Measurements from ENCODE around the gene NPFFR2.
"Not testable (repeated sequence)": the region's sequence is repeated elsewhere in the genome, so short reads cannot be mapped to it uniquely, and the experiment has no call there.

Gene NPFFR2

DNA sequence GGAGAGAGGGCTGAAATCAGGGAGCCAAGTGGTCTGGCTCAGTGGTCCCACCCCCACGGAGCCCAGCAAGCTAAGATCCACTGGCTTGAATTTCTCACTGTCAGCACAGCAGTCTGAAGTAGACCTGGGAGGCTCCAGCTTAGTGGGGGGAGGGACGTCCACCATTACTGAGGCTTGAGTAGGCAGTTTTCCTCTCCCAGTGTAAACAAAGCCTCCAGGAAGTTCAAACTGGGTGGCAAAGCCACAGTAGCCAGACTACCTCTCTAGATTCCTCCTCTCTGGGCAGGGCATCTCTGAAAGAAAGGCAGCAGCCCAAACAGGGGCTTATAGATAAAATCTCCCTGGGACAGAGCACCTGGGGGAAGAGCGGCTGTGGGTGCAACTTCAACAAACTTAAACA lies 88.1 kb downstream of the NPFFR2 start:
- H3K27me3 ChIP-seq (ENCODE audit: insufficient read depth, poor library complexity, severe bottlenecking): no peaks in the 10 kb centered on the region
- TF ChIP-seq, protein P1, sequence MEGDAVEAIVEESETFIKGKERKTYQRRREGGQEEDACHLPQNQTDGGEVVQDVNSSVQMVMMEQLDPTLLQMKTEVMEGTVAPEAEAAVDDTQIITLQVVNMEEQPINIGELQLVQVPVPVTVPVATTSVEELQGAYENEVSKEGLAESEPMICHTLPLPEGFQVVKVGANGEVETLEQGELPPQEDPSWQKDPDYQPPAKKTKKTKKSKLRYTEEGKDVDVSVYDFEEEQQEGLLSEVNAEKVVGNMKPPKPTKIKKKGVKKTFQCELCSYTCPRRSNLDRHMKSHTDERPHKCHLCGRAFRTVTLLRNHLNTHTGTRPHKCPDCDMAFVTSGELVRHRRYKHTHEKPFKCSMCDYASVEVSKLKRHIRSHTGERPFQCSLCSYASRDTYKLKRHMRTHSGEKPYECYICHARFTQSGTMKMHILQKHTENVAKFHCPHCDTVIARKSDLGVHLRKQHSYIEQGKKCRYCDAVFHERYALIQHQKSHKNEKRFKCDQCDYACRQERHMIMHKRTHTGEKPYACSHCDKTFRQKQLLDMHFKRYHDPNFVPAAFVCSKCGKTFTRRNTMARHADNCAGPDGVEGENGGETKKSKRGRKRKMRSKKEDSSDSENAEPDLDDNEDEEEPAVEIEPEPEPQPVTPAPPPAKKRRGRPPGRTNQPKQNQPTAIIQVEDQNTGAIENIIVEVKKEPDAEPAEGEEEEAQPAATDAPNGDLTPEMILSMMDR (IDR thresholded peaks at IDR 0.05; ENCODE audit: insufficient read depth, low read length): no peak
- TF ChIP-seq SPI1 (IDR thresholded peaks at IDR 0.05; ENCODE audit: borderline replicate concordance, low read depth): no peak
- TF ChIP-seq POLR2AphosphoS5 (IDR thresholded peaks at IDR 0.05; ENCODE audit: low read depth): no peak
- TF ChIP-seq, protein P2, sequence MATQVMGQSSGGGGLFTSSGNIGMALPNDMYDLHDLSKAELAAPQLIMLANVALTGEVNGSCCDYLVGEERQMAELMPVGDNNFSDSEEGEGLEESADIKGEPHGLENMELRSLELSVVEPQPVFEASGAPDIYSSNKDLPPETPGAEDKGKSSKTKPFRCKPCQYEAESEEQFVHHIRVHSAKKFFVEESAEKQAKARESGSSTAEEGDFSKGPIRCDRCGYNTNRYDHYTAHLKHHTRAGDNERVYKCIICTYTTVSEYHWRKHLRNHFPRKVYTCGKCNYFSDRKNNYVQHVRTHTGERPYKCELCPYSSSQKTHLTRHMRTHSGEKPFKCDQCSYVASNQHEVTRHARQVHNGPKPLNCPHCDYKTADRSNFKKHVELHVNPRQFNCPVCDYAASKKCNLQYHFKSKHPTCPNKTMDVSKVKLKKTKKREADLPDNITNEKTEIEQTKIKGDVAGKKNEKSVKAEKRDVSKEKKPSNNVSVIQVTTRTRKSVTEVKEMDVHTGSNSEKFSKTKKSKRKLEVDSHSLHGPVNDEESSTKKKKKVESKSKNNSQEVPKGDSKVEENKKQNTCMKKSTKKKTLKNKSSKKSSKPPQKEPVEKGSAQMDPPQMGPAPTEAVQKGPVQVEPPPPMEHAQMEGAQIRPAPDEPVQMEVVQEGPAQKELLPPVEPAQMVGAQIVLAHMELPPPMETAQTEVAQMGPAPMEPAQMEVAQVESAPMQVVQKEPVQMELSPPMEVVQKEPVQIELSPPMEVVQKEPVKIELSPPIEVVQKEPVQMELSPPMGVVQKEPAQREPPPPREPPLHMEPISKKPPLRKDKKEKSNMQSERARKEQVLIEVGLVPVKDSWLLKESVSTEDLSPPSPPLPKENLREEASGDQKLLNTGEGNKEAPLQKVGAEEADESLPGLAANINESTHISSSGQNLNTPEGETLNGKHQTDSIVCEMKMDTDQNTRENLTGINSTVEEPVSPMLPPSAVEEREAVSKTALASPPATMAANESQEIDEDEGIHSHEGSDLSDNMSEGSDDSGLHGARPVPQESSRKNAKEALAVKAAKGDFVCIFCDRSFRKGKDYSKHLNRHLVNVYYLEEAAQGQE (IDR thresholded peaks at IDR 0.05; ENCODE audit: insufficient replicate concordance, low read depth): no peak
- no peak for TF ChIP-seq GABPA (IDR thresholded peaks at IDR 0.05; ENCODE audit: low read depth)
- DNase-seq (ENCODE audit: low read depth in 1 of 2, low spot score in 1 of 2): no peak
- no peak overlapping the region for H3K27ac ChIP-seq (replicated peaks)
- H3K4me3 ChIP-seq (replicated peaks; ENCODE audit: insufficient read depth, low read length): no peak overlapping the region

DNA sequence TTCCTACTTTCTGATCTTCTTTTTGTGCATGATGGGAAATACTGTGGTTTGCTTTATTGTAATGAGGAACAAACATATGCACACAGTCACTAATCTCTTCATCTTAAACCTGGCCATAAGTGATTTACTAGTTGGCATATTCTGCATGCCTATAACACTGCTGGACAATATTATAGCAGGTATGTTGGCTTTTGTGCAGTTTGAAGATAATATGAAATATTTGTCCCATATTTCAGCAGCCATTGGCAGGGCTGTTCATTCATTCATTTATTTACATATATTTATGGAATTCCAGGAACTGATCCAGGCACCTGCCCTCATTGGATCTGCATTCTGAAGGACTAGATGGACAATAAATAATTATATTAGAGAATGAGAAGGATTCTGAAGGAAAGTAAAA lies 96.9 kb downstream of the NPFFR2 start:
- H3K4me3 ChIP-seq (replicated peaks; ENCODE audit: insufficient read depth, low read length): no peak overlapping the region
- TF ChIP-seq, protein P1 (IDR thresholded peaks at IDR 0.05; ENCODE audit: insufficient read depth, low read length): no peak
- TF ChIP-seq POLR2AphosphoS5 (IDR thresholded peaks at IDR 0.05; ENCODE audit: low read depth): no peak
- no peak for TF ChIP-seq GABPA (IDR thresholded peaks at IDR 0.05; ENCODE audit: low read depth)
- no peak for TF ChIP-seq SPI1 (IDR thresholded peaks at IDR 0.05; ENCODE audit: borderline replicate concordance, low read depth)
- TF ChIP-seq, protein P2 (IDR thresholded peaks at IDR 0.05; ENCODE audit: insufficient replicate concordance, low read depth): no peak

DNA sequence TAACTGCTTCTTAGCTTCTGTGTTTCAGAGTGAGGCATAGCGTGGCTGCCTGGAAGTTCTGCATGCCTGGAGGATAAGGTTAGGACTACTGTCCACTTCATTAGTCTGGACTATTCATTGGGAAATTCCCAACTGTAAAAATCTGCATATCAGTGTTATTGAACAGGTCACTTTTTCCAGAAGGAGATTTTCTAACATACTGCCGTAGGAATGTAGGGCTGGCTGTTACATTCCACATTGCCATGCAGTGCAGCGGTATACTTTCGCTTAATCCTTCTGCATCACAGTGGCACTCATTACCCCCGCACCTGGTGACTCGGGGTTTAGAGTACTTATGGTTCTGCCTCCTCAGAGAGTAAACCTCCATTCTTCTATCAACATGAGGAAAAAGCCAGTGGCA lies 104.6 kb downstream of the NPFFR2 start:
- Histone ChIP-seq H3K4me3 (replicated peaks; ENCODE audit: insufficient read depth, low read length) (no peak overlapping the region), H3K27ac (replicated peaks) (no peak overlapping the region), H3K27me3 (ENCODE audit: insufficient read depth, poor library complexity, severe bottlenecking) (no peaks in the 10 kb centered on the region)
- TF ChIP-seq SPI1 (IDR thresholded peaks at IDR 0.05; ENCODE audit: borderline replicate concordance, low read depth): no peak
- TF ChIP-seq GABPA (IDR thresholded peaks at IDR 0.05; ENCODE audit: low read depth): no peak
- no peak for TF ChIP-seq POLR2AphosphoS5 (IDR thresholded peaks at IDR 0.05; ENCODE audit: low read depth)
- TF ChIP-seq, protein P2 (IDR thresholded peaks at IDR 0.05; ENCODE audit: insufficient replicate concordance, low read depth): no peak
- TF ChIP-seq, protein P1 (IDR thresholded peaks at IDR 0.05; ENCODE audit: insufficient read depth, low read length): no peak
- no peak for DNase-seq (ENCODE audit: low read depth in 1 of 2, low spot score in 1 of 2)

More for the DNA sequence above, 96.9 kb downstream of the NPFFR2 start:
- no peak for DNase-seq (ENCODE audit: low read depth in 1 of 2, low spot score in 1 of 2)
- no peaks in the 10 kb centered on the region for H3K27me3 ChIP-seq (ENCODE audit: insufficient read depth, poor library complexity, severe bottlenecking)
- H3K27ac ChIP-seq (replicated peaks): no peak overlapping the region

DNA sequence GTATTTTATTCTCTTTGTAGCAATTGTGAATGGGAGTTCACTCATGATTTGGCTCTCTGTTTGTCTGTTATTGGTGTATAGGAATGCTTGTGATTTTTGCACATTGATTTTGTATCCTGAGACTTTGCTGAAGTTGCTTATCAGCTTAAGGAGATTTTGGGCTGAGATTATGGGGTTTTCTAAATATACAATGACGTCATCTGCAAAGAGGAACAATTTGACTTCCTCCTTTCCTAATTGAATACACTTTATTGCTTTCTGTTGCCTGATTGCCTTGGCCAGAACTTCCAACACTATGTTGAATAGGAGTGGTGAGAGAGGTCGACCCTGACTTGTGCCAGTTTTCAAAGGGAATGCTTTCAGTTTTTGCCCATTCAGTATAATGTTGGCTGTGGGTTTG lies 108.2 kb downstream of the NPFFR2 start:
- not testable (repeated sequence) for H3K4me3 ChIP-seq (replicated peaks; ENCODE audit: insufficient read depth, low read length); H3K27me3 ChIP-seq (ENCODE audit: insufficient read depth, poor library complexity, severe bottlenecking); H3K27ac ChIP-seq (replicated peaks); DNase-seq (ENCODE audit: low read depth in 1 of 2, low spot score in 1 of 2)

Data from HL-60 (cell line).